H1 (cell line): Measurements from ENCODE around the gene B4GALNT3. TPM values are rescaled to one million over a fixed set of nuclear protein-coding genes. Genes with fewer than 3 reads are reported as not detected.

Experiments
- CTCF ChIA-PET: fragments of 300-600 bp; sonication (Branson Sonifier 250); formaldehyde crosslinking; loops from one replicate; lab custom pipeline; 2021; ENCODE audit not compliant: partially characterized antibody; lab: Charles Lee
- POLR2A ChIA-PET: fragments of 300-600 bp; sonication (Branson Sonifier 250); formaldehyde crosslinking; loops from one replicate; lab custom pipeline; 2021; ENCODE audit warnings: inconsistent platforms; ENCODE audit not compliant: partially characterized antibody; lab: Charles Lee
- DNase-seq, 2 experiments: peaks; one replicate each; pipeline versions ENCODE4 v3.0.0 to v3.0.0-alpha.2; 2010 to 2022; ENCODE audit warnings: low spot score in 2 of 2, low read depth in 1 of 2, mixed read lengths in 1 of 2
- FAIRE-seq: peaks from 2 replicates; lab custom pipeline; 2011; peaks lifted over from hg19 to GRCh38; lab: Jason Lieb, UNC
- H2AFZ ChIP-seq: 2 replicates; pipeline ENCODE4 v1.8.1; 2012; ENCODE audit warnings: low read length, inconsistent platforms
- H2AK5ac ChIP-seq: 2 replicates; pipeline ENCODE4 v1.6.1; 2013; ENCODE audit warnings: low read depth, low read length
- H2BK120ac ChIP-seq: replicated peaks from 2 replicates; pipeline ENCODE3; 2013; ENCODE audit warnings: low read depth, low read length, inconsistent platforms
- H2BK12ac ChIP-seq: 2 replicates; pipeline ENCODE4 v1.6.1; 2013; ENCODE audit warnings: low read depth, low read length
- H2BK15ac ChIP-seq: 2 replicates; pipeline ENCODE4 v1.6.1; 2013; ENCODE audit warnings: low read length
- H2BK20ac ChIP-seq: 2 replicates; pipeline ENCODE4 v1.6.1; 2013; ENCODE audit warnings: low read length
- H2BK5ac ChIP-seq: 2 replicates; pipeline ENCODE4 v1.6.1; 2013; ENCODE audit warnings: low read depth, low read length
- H3K14ac ChIP-seq: 2 replicates; pipeline ENCODE4 v1.6.1; 2013; ENCODE audit warnings: inconsistent platforms; ENCODE audit not compliant: insufficient read length
- H3K18ac ChIP-seq: 2 replicates; pipeline ENCODE4 v1.6.1; 2013; ENCODE audit warnings: low read length; ENCODE audit errors: extremely low read depth
- H3K23ac ChIP-seq: 2 replicates; pipeline ENCODE4 v1.6.1; 2013; ENCODE audit warnings: inconsistent platforms; ENCODE audit not compliant: insufficient read length
- H3K23me2 ChIP-seq: 2 replicates; pipeline ENCODE4 v1.6.1; 2013; ENCODE audit warnings: low read depth, low read length
- H3K27ac ChIP-seq: 2 replicates; pipeline ENCODE4 v1.6.1; 2011; ENCODE audit warnings: low read depth, low read length, inconsistent platforms
- H3K27me3 ChIP-seq, 4 experiments: replicated peaks in 1 of 4; 1 replicate in 1 of 4; 2 replicates in 3 of 4; pipeline versions ENCODE4 v1.6.1 to v1.8.1; 2011 to 2013; ENCODE audit warnings: low read length in 3 of 4, mild to moderate bottlenecking in 3 of 4, inconsistent platforms in 2 of 4, mixed read lengths in 2 of 4, moderate library complexity in 1 of 4; ENCODE audit not compliant: control insufficient read depth in 3 of 4, insufficient read depth in 3 of 4; ENCODE audit errors: extremely low read depth in 1 of 4
- H3K36me3 ChIP-seq, 4 experiments: 2 replicates each; pipeline versions ENCODE4 v1.6.1 to v1.8.1; 2011 to 2013; ENCODE audit warnings: mild to moderate bottlenecking in 4 of 4, low read length in 3 of 4, moderate library complexity in 2 of 4, control low read depth in 1 of 4, inconsistent platforms in 1 of 4; ENCODE audit not compliant: insufficient read depth in 4 of 4, control insufficient read depth in 2 of 4
- H3K4ac ChIP-seq: replicated peaks from 2 replicates; pipeline ENCODE3; 2013; ENCODE audit warnings: low read length, low read depth, mixed read lengths, inconsistent platforms; ENCODE audit not compliant: insufficient read length
- H3K4me1 ChIP-seq, 4 experiments: replicated peaks in 1 of 4; 1 replicate in 1 of 4; 2 replicates in 3 of 4; pipeline versions ENCODE4 v1.6.1 to v1.8.1; 2011 to 2013; ENCODE audit warnings: low read length in 3 of 4, inconsistent platforms in 2 of 4, mixed read lengths in 1 of 4; ENCODE audit not compliant: insufficient read depth in 4 of 4, control insufficient read depth in 3 of 4
- H3K4me2 ChIP-seq, 2 experiments: 2 replicates each; pipeline versions ENCODE4 v1.6.1 to v1.8.1; 2011 to 2013; ENCODE audit warnings: low read depth in 2 of 2, low read length in 2 of 2, control low read depth in 1 of 2, inconsistent platforms in 1 of 2, mild to moderate bottlenecking in 1 of 2; ENCODE audit not compliant: insufficient read depth in 1 of 2
- H3K4me3 ChIP-seq, 4 experiments: fragments of 200-600, 300-600 bp in 1 of 4; sonication (generic), shearing (Covaris generic), sonication (Bioruptor Twin) in 1 of 4; 2 replicates each; pipeline versions ENCODE4 v1.5.1 to v1.8.1; 2011 to 2016; ENCODE audit warnings: low read length in 4 of 4, low read depth in 3 of 4, control low read depth in 2 of 4, inconsistent platforms in 2 of 4, mild to moderate bottlenecking in 2 of 4, mixed read lengths in 1 of 4, moderate library complexity in 1 of 4; ENCODE audit not compliant: insufficient read depth in 2 of 4; ENCODE audit errors: extremely low read depth in 1 of 4
- H3K56ac ChIP-seq: replicated peaks from 2 replicates; pipeline ENCODE3; 2013; ENCODE audit warnings: low read depth, mild to moderate bottlenecking, mixed read lengths, low read length, inconsistent platforms; ENCODE audit not compliant: insufficient read length
- H3K79me1 ChIP-seq: 2 replicates; pipeline ENCODE4 v1.6.1; 2013; ENCODE audit warnings: low read depth, low read length, control low read depth
- H3K79me2 ChIP-seq, 2 experiments: 2 replicates each; pipeline versions ENCODE4 v1.6.1 to v1.8.1; 2012 to 2013; ENCODE audit warnings: low read length in 2 of 2, mild to moderate bottlenecking in 2 of 2, inconsistent platforms in 1 of 2; ENCODE audit not compliant: insufficient read depth in 2 of 2, control insufficient read depth in 1 of 2
- H3K9ac ChIP-seq, 4 experiments: replicated peaks in 1 of 4; 1 replicate in 1 of 4; 2 replicates in 3 of 4; pipeline versions ENCODE4 v1.6.1 to v1.8.1; 2011 to 2013; ENCODE audit warnings: low read depth in 3 of 4, low read length in 3 of 4, control low read depth in 2 of 4, mild to moderate bottlenecking in 2 of 4, moderate library complexity in 2 of 4, inconsistent platforms in 1 of 4; ENCODE audit errors: extremely low read depth in 1 of 4
- H3K9me3 ChIP-seq, 2 experiments: 2 replicates each; pipeline versions ENCODE4 v1.6.1 to v1.8.1; 2012 to 2013; ENCODE audit warnings: mild to moderate bottlenecking in 2 of 2, moderate library complexity in 2 of 2, control low read depth in 1 of 2, inconsistent platforms in 1 of 2, low read depth in 1 of 2, low read length in 1 of 2, mixed read lengths in 1 of 2; ENCODE audit not compliant: insufficient read depth in 2 of 2
- H4K20me1 ChIP-seq, 2 experiments: replicated peaks in 1 of 2; 2 replicates each; pipeline versions ENCODE3 to v1.8.1; 2011 to 2013; ENCODE audit warnings: inconsistent platforms in 2 of 2, low read length in 2 of 2, mild to moderate bottlenecking in 1 of 2; ENCODE audit not compliant: insufficient read depth in 2 of 2, control insufficient read depth in 1 of 2
- H4K5ac ChIP-seq: 2 replicates; pipeline ENCODE4 v1.6.1; 2013; ENCODE audit warnings: low read length, low read depth, mixed read lengths, inconsistent platforms; ENCODE audit not compliant: insufficient read length
- H4K8ac ChIP-seq: 2 replicates; pipeline ENCODE4 v1.8.0; 2013; ENCODE audit warnings: mild to moderate bottlenecking, moderate library complexity, low read length, inconsistent platforms; ENCODE audit not compliant: insufficient read depth; ENCODE audit errors: extremely low read depth
- H4K91ac ChIP-seq: replicated peaks from 2 replicates; pipeline ENCODE3; 2013; ENCODE audit warnings: low read length, mixed read lengths, inconsistent platforms; ENCODE audit not compliant: insufficient read length
- ASH2L ChIP-seq: fragments of 200-600, 300-600 bp; sonication (generic); IDR thresholded peaks from one replicate; pipeline ENCODE4 v1.7.1; 2017; ENCODE audit warnings: low read length
- E2F6 ChIP-seq: IDR thresholded peaks from 2 replicates; pipeline ENCODE4 v1.6.1; 2012; ENCODE audit warnings: inconsistent platforms
- GABPA ChIP-seq: IDR thresholded peaks from 2 replicates; pipeline ENCODE4 v1.6.1; 2011; ENCODE audit warnings: mild to moderate bottlenecking, low read length, moderate library complexity, borderline replicate concordance; ENCODE audit not compliant: insufficient read depth
- RFX5 ChIP-seq: IDR thresholded peaks from 2 replicates; pipeline ENCODE4 v1.6.1; 2011; ENCODE audit warnings: low read depth, low read length, improper control_type of control experiment, borderline replicate concordance
- RXRA ChIP-seq: IDR thresholded peaks from 2 replicates; pipeline ENCODE4 v1.6.1; 2011; ENCODE audit warnings: low read depth, mild to moderate bottlenecking, low read length, moderate library complexity; ENCODE audit not compliant: insufficient read depth
- WGBS, 2 experiments: shearing (Covaris generic) in 1 of 2; methylation state at CpG; one replicate each; pipeline versions ENCODE4 v1.1.6 to v1.1.7; 2013 to 2015; ENCODE audit warnings: low lambda C conversion rate in 2 of 2, mixed read lengths in 2 of 2, inconsistent platforms in 1 of 2, low coverage in 1 of 2, missing lambda C conversion rate in 1 of 2; ENCODE audit not compliant: insufficient replicate concordance in 2 of 2, insufficient coverage in 1 of 2, insufficient read length in 1 of 2; ENCODE audit errors: extremely low coverage in 1 of 2, missing lambda C conversion rate in 1 of 2; 5-methylcytosine and 5-hydroxymethylcytosine counted together
- polyA plus RNA-seq, 7 experiments: library from polyadenylated mRNA; depleted of rRNA in 3 of 7; stranded (reverse) in 5 of 7; unstranded in 2 of 7; fragments of >200 nt in 5 of 7; fragments of 200-250 nt in 2 of 7; gene quantifications; 1 replicate in 5 of 7; 2 replicates in 1 of 7; 4 replicates in 1 of 7; pipeline versions ENCODE4 v1.2.1 to v1.2.3, GENCODE V29; 2011 to 2013; ENCODE audit warnings: missing spikeins in 2 of 7, mixed read lengths in 2 of 7
- total RNA-seq: library from RNA; stranded (reverse); fragmentation: NEBNext Ultra II Directional; extraction: Animal tissue kit (Norgen Biotek cat#: 25700); gene quantifications from 2 replicates; pipeline ENCODE4 v1.2.1, GENCODE V29; 2021
- TF ChIP-seq, protein P1 (sequence below): IDR thresholded peaks from 2 replicates; pipeline ENCODE4 v1.6.1; 2012; ENCODE audit warnings: low read length, inconsistent platforms

B4GALNT3 gene
- total and polyA plus RNA-seq, 2 of the 8 experiments (the other 6 are each of a cell fraction or from before 2014, with no cell fraction given), result 12.5 to 20.3 TPM

DNA sequence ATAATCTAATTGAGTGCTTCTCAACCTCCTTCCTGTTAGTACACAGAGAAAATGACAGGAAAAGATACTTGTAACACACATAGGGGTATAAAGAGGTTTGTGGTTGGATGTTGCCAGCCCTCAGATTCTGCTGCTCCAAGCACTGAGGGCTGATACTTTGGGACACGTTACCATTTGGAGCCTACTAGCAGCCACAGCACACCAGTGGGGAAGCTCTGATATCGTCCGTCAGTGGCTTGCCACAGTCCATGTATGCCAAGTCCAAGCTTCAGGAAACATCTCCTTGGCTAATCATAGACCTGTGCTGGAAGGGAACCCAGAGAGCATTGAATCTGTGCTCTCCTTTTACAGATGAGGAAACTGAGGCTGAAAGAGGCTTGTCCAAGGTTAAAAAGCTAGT is 22.3 kb downstream of the B4GALNT3 start:
- H4K5ac ChIP-seq, result no peak overlapping the region

More for the DNA sequence above, 22.3 kb downstream of the B4GALNT3 start:
- Histone ChIP-seq H4K20me1 (no peaks in the 10 kb centered on the region), H4K91ac (no peak overlapping the region), H3K79me1 (peaks cover 3% of the 10 kb centered on the region; the same call in 1 of the 2 replicates), H2AK5ac (no peak overlapping the region), H3K14ac (no peak overlapping the region), H3K23ac (no peak overlapping the region), H3K9me3 (no peaks in the 10 kb centered on the region), H4K8ac (no peak overlapping the region), H2BK20ac (no peak overlapping the region), H3K4ac (no peak overlapping the region), H3K36me3 (no peaks in the 10 kb centered on the region), H3K56ac (no peak overlapping the region), H3K4me3 (no peak overlapping the region), H3K18ac (no peak overlapping the region), H3K9ac (no peak overlapping the region), H3K4me2 (no peak overlapping the region), H3K79me2 (no peaks in the 10 kb centered on the region), H2BK15ac (no peak overlapping the region), H3K27me3 (no peaks in the 10 kb centered on the region), H2BK5ac (no peak overlapping the region), H3K4me1 (peaks cover 0 to 7% (median 0%) of the 10 kb centered on the region in 4 experiments; a peak in 1 of 7 replicates), H2BK120ac (no peak overlapping the region), H2BK12ac (no peak overlapping the region), H3K27ac (no peak overlapping the region), H3K23me2 (no peaks in the 10 kb centered on the region), H2AFZ (no peak overlapping the region)
- TF ChIP-seq, protein P1, sequence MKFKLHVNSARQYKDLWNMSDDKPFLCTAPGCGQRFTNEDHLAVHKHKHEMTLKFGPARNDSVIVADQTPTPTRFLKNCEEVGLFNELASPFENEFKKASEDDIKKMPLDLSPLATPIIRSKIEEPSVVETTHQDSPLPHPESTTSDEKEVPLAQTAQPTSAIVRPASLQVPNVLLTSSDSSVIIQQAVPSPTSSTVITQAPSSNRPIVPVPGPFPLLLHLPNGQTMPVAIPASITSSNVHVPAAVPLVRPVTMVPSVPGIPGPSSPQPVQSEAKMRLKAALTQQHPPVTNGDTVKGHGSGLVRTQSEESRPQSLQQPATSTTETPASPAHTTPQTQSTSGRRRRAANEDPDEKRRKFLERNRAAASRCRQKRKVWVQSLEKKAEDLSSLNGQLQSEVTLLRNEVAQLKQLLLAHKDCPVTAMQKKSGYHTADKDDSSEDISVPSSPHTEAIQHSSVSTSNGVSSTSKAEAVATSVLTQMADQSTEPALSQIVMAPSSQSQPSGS, result no peak
- TF ChIP-seq RFX5 (no peak), GABPA (no peak), RXRA (no peak), ASH2L (no peak), E2F6 (no peak)
- FAIRE-seq, result no peak
- CTCF ChIA-PET, result interaction anchor here (0.9 to 1.9 kb wide), 3 partner anchors 28 to 65 kb away, joined by 3 to 8 read pairs (median 3); no protein-coding TSS in a partner anchor
- 90% methylated on average over 3 of the region's 3 CpGs; no CpG with 5 or more reads in 1 of the 2 experiments for WGBS, 2 experiments
- POLR2A ChIA-PET, result interaction anchor here (1.2 kb wide), 1 partner anchor 13 kb away, joined by 3 read pairs; no protein-coding TSS in a partner anchor
- no peak for DNase-seq
